GM21529 (cell line): ENCODE results near the gene SMPD3.
"Not testable (repeated sequence)": the region's sequence is repeated elsewhere in the genome, so short reads cannot be mapped to it uniquely, and the experiment has no call there.

Experiments
- ATAC-seq: cut with Tn5 transposase; IDR thresholded peaks from one replicate; pipeline ENCODE4 v1.9.1; 2021; ENCODE audit not compliant: unreplicated experiment

SMPD3 gene

DNA sequence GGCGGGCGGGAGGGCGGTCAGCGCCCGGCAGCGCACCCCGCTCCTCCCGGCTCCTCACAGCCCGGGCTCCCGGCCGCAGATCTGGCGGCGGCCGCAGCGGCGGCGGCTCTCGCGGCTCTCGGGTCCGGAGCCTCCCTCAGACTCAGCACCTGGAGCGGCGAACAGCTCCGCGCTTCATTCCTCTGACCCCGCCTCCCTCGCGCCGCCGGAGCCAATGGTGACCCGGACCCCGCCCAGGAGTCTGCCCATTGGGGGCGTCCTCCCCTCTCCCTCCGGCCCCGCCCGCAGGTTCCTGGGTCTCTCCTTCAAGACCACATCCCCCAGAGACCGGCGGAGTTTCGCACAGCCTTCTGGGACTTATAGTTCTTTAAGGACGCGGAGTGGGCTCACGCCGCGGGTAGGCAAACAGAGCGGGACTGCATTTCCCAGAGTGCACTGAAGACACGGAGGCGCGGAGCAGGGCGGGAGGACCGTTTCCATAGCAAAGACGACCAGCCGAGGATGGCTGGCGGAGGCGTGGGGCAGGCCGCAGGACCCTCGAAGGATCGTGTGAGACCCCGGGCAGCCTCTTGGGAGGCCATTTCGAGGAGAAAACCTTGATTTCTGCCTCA, at the start of gene SMPD3:
SMPD3 (minus strand) TSS at position 149 of the 611 bp plus-strand sequence. CDS start 76,327 bp downstream, outside the sequence.
- ATAC-seq: peak; percentile 91

GRCh38 chr16:68496689-68497088, 48.4 kb upstream of the SMPD3 start:
- ATAC-seq: no peak

DNA sequence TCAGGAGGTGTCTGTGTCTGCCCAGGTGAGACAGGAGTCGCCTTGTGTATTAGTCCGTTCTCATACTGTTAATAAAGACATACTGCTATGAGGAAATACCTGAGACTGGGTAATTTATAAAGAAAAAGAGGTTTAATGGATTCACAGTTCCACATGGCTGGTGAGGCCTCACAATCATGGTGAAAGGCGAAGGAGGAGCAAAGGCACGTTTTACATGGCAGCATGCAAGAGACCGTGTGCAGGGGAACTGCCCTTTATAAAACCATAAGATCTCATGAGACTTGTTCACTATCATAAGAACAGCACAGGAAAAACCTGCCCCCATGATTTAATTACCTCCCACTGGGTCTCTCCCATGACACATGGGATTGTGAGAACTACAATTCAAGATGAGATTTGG, 46.0 kb upstream of the SMPD3 start:
- ATAC-seq: not testable (repeated sequence)

DNA sequence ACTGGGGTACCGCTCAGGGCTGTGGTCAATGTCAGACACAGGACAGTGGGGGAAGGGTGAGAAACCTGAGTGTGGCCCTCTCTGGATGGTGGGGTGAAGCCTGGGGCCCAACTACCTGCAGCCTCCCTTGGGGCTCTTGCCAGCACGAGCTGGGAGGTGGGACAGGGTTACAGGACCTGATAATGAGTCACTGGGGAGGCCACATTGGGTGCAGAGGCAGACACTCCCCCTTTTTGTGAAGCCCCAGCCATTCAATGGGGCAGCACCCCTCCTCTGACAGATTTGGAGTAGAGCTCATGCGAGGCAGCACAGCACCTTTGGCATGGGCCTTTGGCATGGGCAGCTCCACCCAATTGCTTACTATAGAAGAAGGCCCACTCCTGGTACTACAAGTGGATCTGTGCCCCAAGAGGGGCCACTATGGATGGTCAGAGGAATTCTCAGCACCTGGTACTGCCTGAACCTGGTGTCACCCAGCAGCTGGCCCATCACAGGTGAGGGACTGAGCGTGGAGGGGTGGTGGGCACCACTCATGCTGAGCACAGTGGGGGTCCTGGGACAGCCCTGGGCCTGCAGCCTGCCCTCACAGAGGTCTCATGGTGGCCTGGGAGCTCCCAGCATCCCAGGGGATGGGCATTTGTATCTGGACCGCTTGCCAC, 45.2 kb upstream of the SMPD3 start:
- no peak for ATAC-seq

- no peak for ATAC-seq
Measured at GRCh38 chr16:68492543-68493411, 44.5 kb upstream of the SMPD3 start.

- no peak for ATAC-seq
Measured at GRCh38 chr16:68492151-68492542, 43.8 kb upstream of the SMPD3 start.

- no peak for ATAC-seq
Measured at GRCh38 chr16:68491576-68491950, 43.3 kb upstream of the SMPD3 start.

- ATAC-seq: peak; percentile 65
Measured at GRCh38 chr16:68490829-68491575, 42.7 kb upstream of the SMPD3 start.

DNA sequence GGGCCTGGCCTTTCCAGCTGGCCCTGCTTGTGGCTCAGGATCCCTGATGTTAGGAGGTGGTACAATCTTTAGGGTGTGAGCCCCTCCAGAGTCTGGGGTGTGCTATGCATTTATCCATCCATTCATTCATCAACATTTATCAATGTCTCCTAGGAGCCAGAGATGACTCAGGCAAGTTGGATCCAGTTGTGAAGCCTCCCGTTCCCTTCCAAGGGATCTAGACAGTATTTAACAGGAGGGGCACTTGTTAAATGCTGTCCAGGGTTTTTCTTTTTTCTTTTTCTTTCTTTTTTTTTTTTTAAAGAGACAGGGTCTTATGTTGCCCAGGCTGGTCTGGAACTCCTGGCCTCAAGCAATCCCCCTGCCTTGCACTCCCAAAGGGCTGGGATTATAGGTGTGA, 42.0 kb upstream of the SMPD3 start:
- no peak for ATAC-seq

- ATAC-seq: no peak
Measured at GRCh38 chr16:68488554-68488953, 40.2 kb upstream of the SMPD3 start.

DNA sequence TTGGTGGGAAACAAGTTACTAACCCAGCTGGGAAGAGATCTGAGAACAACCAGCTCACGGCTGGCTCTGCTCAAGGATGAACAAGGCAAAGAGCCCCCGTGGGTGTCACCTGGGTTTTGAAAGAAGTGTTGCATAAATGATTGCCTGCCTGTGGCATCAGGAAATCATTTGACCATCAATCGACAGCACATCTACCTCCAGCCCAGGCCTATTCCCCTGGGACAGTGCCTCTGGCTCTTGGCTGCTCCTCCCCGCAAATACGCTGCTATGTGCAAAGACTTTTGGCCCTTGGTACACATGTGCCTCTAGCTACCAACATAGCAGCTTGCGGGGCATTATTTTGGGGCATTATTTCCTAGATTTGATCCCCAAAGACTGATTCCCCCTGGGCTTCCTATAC, 39.4 kb upstream of the SMPD3 start:
- no peak for ATAC-seq

- ATAC-seq: no peak
Measured at GRCh38 chr16:68487203-68487514, 38.9 kb upstream of the SMPD3 start.

DNA sequence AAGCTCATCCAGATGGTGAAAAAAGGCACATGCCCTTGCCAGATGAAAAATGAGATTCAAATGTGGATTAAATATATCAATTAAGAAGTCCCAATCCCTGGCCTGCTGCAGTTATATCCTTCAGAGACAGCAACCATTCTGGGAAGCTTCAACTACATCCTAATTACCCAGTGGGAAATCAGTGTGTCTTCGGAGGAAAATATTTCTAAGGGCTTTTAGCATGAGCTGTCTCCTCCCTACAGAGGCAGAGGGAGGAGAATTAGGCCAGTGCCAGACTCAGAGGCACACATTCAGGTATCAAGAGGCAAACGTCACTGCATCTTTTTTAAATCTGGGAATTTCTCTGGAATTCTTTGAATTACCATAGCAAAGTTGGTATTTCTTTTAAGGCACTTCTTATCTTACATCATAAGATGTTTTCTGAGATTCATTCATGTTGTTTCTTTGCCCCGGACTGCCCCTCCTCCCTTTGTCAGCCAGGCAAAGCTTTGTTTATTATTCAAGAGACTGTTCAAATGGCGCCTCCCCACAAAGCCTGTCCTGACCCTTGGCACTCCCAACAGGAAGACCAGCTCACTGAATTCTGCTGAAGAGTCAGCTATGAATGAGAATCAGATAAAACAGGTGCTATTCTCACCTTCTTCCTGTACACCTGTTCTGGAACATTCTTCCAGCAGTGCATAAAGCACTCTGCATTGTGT, 38.3 kb upstream of the SMPD3 start:
- no peak for ATAC-seq

GRCh38 chr16:68481636-68482035, 33.3 kb upstream of the SMPD3 start:
- no peak for ATAC-seq

- ATAC-seq: no peak
Measured at GRCh38 chr16:68480084-68480995, 32.0 kb upstream of the SMPD3 start.

- no peak for ATAC-seq
Measured at GRCh38 chr16:68479271-68479670, 31.0 kb upstream of the SMPD3 start.

GRCh38 chr16:68478526-68479250, 30.4 kb upstream of the SMPD3 start:
- ATAC-seq: no peak

- ATAC-seq: no peak
Measured at GRCh38 chr16:68475071-68475470, 26.8 kb upstream of the SMPD3 start.
